Stimulated activated CD4-positive, alpha-beta T cell treated with anti-CD3 and anti-CD28 coated beads, Interleukin-15, amount 100 ng/mL, for 48 hours (primary cell): ENCODE results near the gene UPF1.

Experiments used
- DNase-seq, 2 donors: peaks; one replicate each; pipeline ENCODE4 v3.0.0-alpha.2; 2020; ENCODE audit warnings: low read depth in 2 of 2

Gene UPF1

GRCh38 chr19:18875726-18876125, 44.0 kb downstream of the UPF1 start:
- DNase-seq: no peak

- no peak for DNase-seq
These were observed 45.1 kb downstream of the UPF1 start for GRCh38 chr19:18876865-18877264.

GRCh38 chr19:18878058-18878797, 46.5 kb downstream of the UPF1 start:
- DNase-seq: no peak

- no peak for DNase-seq
These were observed 47.3 kb downstream of the UPF1 start for GRCh38 chr19:18878858-18879578.

- peak; percentile 21 to 30 for DNase-seq
These were observed 48.0 kb downstream of the UPF1 start for GRCh38 chr19:18879579-18880373.

GRCh38 chr19:18881491-18881890, 49.7 kb downstream of the UPF1 start:
- no peak for DNase-seq

GRCh38 chr19:18883526-18884304, 52.0 kb downstream of the UPF1 start:
- DNase-seq: no peak

- no peak for DNase-seq
These were observed 55.2 kb downstream of the UPF1 start for GRCh38 chr19:18886972-18887371.

GRCh38 chr19:18889949-18890745, 58.4 kb downstream of the UPF1 start:
- DNase-seq: no peak

GRCh38 chr19:18893587-18894253, 62.0 kb downstream of the UPF1 start:
- DNase-seq: no peak

- DNase-seq: no peak
These were observed 62.7 kb downstream of the UPF1 start for GRCh38 chr19:18894254-18895037.

- DNase-seq: no peak
These were observed 63.5 kb downstream of the UPF1 start for GRCh38 chr19:18895038-18895823.

GRCh38 chr19:18895824-18896341, 64.1 kb downstream of the UPF1 start, which contains the start of gene CERS1:
Gene CERS1, minus strand, starts transcription at chr19:18896158. Its CDS starts 86 bp downstream, at chr19:18896072.
- no peak for DNase-seq

GRCh38 chr19:18896421-18896841, 64.7 kb downstream of the UPF1 start:
- no peak for DNase-seq

- DNase-seq: no peak
These were observed 65.6 kb downstream of the UPF1 start for GRCh38 chr19:18897094-18898029.

- DNase-seq: no peak
These were observed 66.4 kb downstream of the UPF1 start for GRCh38 chr19:18898081-18898606.
